Calu3 (cell line): ENCODE results near the gene SELENOS. TPM values are rescaled to one million over a fixed set of nuclear protein-coding genes. Genes with fewer than 3 reads are reported as not detected.

Experiments
- BruUV-seq: library from RNA; stranded (reverse); fragments of 400-500 nt; replicated peaks from 2 replicates; lab custom pipeline; 2021; lab: Mats Ljungman, UMichigan
- CTCF ChIA-PET: fragments of 300-600 bp; sonication (Branson Sonifier 250); formaldehyde crosslinking; loops from one replicate; lab custom pipeline; 2022; ENCODE audit warnings: antibody characterized with exemption; lab: Charles Lee
- DNase-seq: peaks from one replicate; pipeline ENCODE4 v3.0.0; 2022
- H3K27ac Mint-ChIP-seq: one replicate; pipeline ENCODE4 v1.8.0; 2022; ENCODE audit warnings: mixed read lengths; ENCODE audit not compliant: unreplicated experiment
- H3K27me3 Mint-ChIP-seq: one replicate; pipeline ENCODE4 v1.8.0; 2022; ENCODE audit warnings: mixed read lengths; ENCODE audit not compliant: unreplicated experiment
- H3K36me3 Mint-ChIP-seq: one replicate; pipeline ENCODE4 v1.8.0; 2022; ENCODE audit warnings: mild to moderate bottlenecking, moderate library complexity, mixed read lengths; ENCODE audit not compliant: insufficient read depth, unreplicated experiment
- H3K4me1 Mint-ChIP-seq: one replicate; pipeline ENCODE4 v1.8.0; 2022; ENCODE audit warnings: mild to moderate bottlenecking, low read depth, mixed read lengths; ENCODE audit not compliant: unreplicated experiment
- H3K4me3 Mint-ChIP-seq: one replicate; pipeline ENCODE4 v1.8.0; 2022; ENCODE audit warnings: mild to moderate bottlenecking, low read depth, moderate library complexity, mixed read lengths; ENCODE audit not compliant: unreplicated experiment
- H3K9me3 Mint-ChIP-seq: one replicate; pipeline ENCODE4 v1.8.0; 2022; ENCODE audit warnings: low read depth, mixed read lengths; ENCODE audit not compliant: unreplicated experiment
- CTCF ChIP-seq: fragments of 200-600 bp; IDR thresholded peaks from one replicate; pipeline ENCODE4 v1.8.0; 2022; ENCODE audit warnings: antibody characterized with exemption; ENCODE audit not compliant: unreplicated experiment
- intact Hi-C: fragments of 100-400 bp; cut with micrococcal nuclease; formaldehyde crosslinking; loops from one replicate; pipeline ENCODE4 v1.10.0; 2022; ENCODE audit not compliant: unreplicated experiment
- total RNA-seq: library from RNA; stranded (reverse); gene quantifications from 2 replicates; pipeline ENCODE4 v1.2.3, GENCODE V29; 2022

Gene SELENOS
- total RNA-seq, 1 experiment from 2014 or later: 85.0 TPM

GRCh38 chr15:101240358-101240757 is 36.9 kb downstream of the SELENOS start:
- BruUV-seq: no TSS peak
- H3K27me3 Mint-ChIP-seq: no peaks in the 10 kb centered on the region
- H3K4me3 Mint-ChIP-seq: no peak overlapping the region
- DNase-seq: no peak
- no peaks in the 10 kb centered on the region for H3K9me3 Mint-ChIP-seq
- intact Hi-C loops: no loop called here
- no peak overlapping the region for H3K27ac Mint-ChIP-seq
- no peak for TF ChIP-seq CTCF
- CTCF ChIA-PET: no interaction called here
- peaks cover 14% of the 10 kb centered on the region for H3K4me1 Mint-ChIP-seq
- H3K36me3 Mint-ChIP-seq: peaks cover under 1% of the 10 kb centered on the region

DNA sequence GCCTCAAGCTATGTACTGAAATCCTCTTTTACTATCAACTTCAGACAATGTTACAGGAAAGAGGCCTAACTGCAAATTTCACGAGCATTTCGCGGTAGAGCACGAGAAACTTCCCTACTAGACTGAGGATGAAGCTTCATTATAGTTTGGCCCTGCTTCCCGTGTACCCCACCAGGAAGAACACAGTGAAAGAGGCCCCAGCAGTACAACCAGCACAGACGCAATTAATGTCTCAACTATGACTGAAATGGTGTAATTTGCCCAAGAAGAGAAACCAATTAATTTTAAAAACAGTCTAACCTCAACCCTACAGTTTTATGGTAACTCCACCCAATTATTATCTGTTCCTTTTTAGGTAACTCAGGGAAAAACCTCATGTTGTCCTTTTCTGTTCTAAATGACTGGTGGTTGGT is 37.6 kb downstream of the SELENOS start:
- Mint-ChIP-seq H3K4me1 (peaks cover 14% of the 10 kb centered on the region), H3K36me3 (peaks cover 7% of the 10 kb centered on the region), H3K4me3 (no peak overlapping the region), H3K27me3 (no peaks in the 10 kb centered on the region), H3K9me3 (no peaks in the 10 kb centered on the region), H3K27ac (no peak overlapping the region)
- CTCF ChIA-PET: no interaction called here
- no TSS peak for BruUV-seq
- TF ChIP-seq CTCF: no peak
- no peak for DNase-seq
- intact Hi-C loops: no loop called here

DNA sequence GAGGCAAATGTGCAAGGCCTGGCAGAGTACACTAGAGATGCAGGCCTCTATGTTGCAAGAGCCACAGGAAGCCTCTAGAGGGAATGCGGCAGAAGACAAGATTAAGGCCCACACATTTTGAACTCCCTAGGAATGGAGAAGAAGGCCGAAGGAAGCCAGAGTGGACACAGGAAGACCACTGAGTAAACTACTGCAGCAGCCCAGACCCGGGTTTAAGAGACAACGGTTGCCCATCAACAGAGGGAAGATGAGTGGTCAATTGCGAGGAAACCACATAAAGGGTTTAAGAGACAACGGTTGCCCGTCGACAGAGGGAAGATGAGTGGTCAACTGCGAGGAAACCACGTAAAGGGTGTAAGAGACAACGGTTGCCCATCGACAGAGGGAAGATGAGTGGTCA is 40.0 kb downstream of the SELENOS start:
- BruUV-seq: no TSS peak
- H3K4me1 Mint-ChIP-seq: peaks cover 7% of the 10 kb centered on the region
- H3K27me3 Mint-ChIP-seq: no peaks in the 10 kb centered on the region
- CTCF ChIA-PET: no interaction called here
- H3K9me3 Mint-ChIP-seq: no peaks in the 10 kb centered on the region
- DNase-seq: no peak
- intact Hi-C loops: no loop called here
- no peak overlapping the region for H3K4me3 Mint-ChIP-seq
- no peak overlapping the region for H3K27ac Mint-ChIP-seq
- H3K36me3 Mint-ChIP-seq: peaks cover 14% of the 10 kb centered on the region
- no peak for TF ChIP-seq CTCF

DNA sequence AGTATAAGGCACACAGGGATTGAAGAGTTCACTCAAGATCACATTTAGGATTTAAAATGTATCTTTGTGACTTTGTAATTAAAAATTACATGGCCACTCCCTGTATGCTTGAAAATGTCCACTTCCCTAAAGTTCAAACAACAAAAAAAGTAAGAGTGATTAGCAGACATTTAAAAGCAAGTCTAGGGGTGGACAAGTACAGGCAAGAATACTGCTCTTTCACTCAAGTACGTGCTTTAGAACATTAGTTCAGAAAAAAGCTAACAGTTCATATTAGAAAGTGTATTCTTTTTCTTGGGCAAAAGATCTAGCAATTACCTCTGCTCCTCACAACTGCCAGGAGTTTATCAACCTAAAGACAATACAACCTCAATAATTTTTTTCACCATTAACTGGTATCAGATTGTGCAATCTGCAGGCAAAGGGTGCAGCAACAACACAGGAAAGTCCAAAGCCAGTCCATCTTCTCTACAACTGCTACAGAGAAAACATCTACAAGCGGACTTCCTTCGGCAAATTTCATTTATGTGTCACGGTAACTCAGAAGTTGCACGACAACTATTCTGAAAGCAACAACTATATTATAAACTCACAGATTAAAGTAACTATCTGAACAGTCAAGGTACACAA is 43.5 kb downstream of the SELENOS start:
- Mint-ChIP-seq H3K27me3 (no peaks in the 10 kb centered on the region), H3K36me3 (peaks cover 14% of the 10 kb centered on the region), H3K4me3 (no peak overlapping the region), H3K9me3 (no peaks in the 10 kb centered on the region), H3K27ac (no peak overlapping the region), H3K4me1 (no peaks in the 10 kb centered on the region)
- BruUV-seq: no TSS peak
- CTCF ChIA-PET: no interaction called here
- intact Hi-C loops: no loop called here
- TF ChIP-seq CTCF: no peak
- no peak for DNase-seq
